HepG2 (cell line): ENCODE measurements around the gene GALNT1. TPM values are rescaled to one million over a fixed set of nuclear protein-coding genes. Genes with fewer than 3 reads are reported as not detected.

Experiments
- ATF7 ChIP-seq, 2 experiments: fragments of 450-650 bp in 1 of 2; sonication (generic) in 1 of 2; formaldehyde crosslinking in 1 of 2; IDR thresholded peaks; 2 replicates each; pipeline versions ENCODE4 v1.4.0 to v1.6.1; 2016 to 2020; ENCODE audit warnings: antibody characterized with exemption in 1 of 2, mild to moderate bottlenecking in 1 of 2, missing genetic modification reagents in 1 of 2
- CHCHD3 ChIP-seq: sonication (generic); formaldehyde crosslinking; IDR thresholded peaks from 2 replicates; pipeline ENCODE4 v1.8.0; 2022; ENCODE audit warnings: mild to moderate bottlenecking, missing genetic modification reagents, moderate library complexity
- ELF3 ChIP-seq: IDR thresholded peaks from 2 replicates; pipeline ENCODE4 v1.6.1; 2016; ENCODE audit warnings: missing genetic modification reagents, missing compliant biosample characterization
- FOXJ3 ChIP-seq: sonication (generic); formaldehyde crosslinking; IDR thresholded peaks from 2 replicates; pipeline ENCODE4 v1.4.0; 2020; ENCODE audit warnings: missing genetic modification reagents, mild to moderate bottlenecking, borderline replicate concordance
- HBP1 ChIP-seq: IDR thresholded peaks from 2 replicates; pipeline ENCODE4 v1.6.1; 2016; ENCODE audit warnings: low read depth, control low read depth
- JUND ChIP-seq: sonication (generic); formaldehyde crosslinking; IDR thresholded peaks from 2 replicates; pipeline ENCODE4 v1.8.0; 2022; ENCODE audit warnings: mild to moderate bottlenecking, missing genetic modification reagents
- NFE2L2 ChIP-seq: fragments of 150-350 bp; IDR thresholded peaks from 2 replicates; pipeline ENCODE4 v1.6.1; 2014; ENCODE audit warnings: low read length
- NFKB2 ChIP-seq: sonication (generic); formaldehyde crosslinking; IDR thresholded peaks from 2 replicates; pipeline ENCODE4 v1.4.0; 2020; ENCODE audit warnings: missing genetic modification reagents, borderline replicate concordance
- NR2F2 ChIP-seq: IDR thresholded peaks from 2 replicates; pipeline ENCODE4 v1.6.1; 2012; ENCODE audit warnings: low read depth, inconsistent platforms, borderline replicate concordance
- PCBP2 ChIP-seq: fragments of 200-400 bp; formaldehyde crosslinking; optimal IDR thresholded peaks from 2 replicates; pipeline ENCODE3; 2018; ENCODE audit warnings: low read length, low read depth; ENCODE audit not compliant: poor library complexity, severe bottlenecking
- SOX13 ChIP-seq, 3 experiments: fragments of 450-650 bp in 1 of 3; sonication (generic) in 1 of 3; formaldehyde crosslinking in 1 of 3; IDR thresholded peaks in 2 of 3; conservative IDR thresholded peaks in 1 of 3; 2 replicates each; pipeline versions ENCODE4 v1.5.0 to v1.6.1; 2016 to 2020; ENCODE audit warnings: antibody characterized with exemption in 1 of 3, mild to moderate bottlenecking in 1 of 3, missing compliant biosample characterization in 1 of 3, missing genetic modification reagents in 1 of 3, moderate library complexity in 1 of 3
- TBX2 ChIP-seq: sonication (generic); formaldehyde crosslinking; IDR thresholded peaks from 2 replicates; pipeline ENCODE4 v1.5.0; 2020; ENCODE audit warnings: missing genetic modification reagents, mild to moderate bottlenecking, borderline replicate concordance
- WIZ ChIP-seq: sonication (generic); formaldehyde crosslinking; IDR thresholded peaks from 2 replicates; pipeline ENCODE4 v1.5.1; 2020; ENCODE audit warnings: mild to moderate bottlenecking, missing genetic modification reagents
- ZBTB7A ChIP-seq: sonication (generic); formaldehyde crosslinking; IDR thresholded peaks from 2 replicates; pipeline ENCODE4 v1.8.0; 2022; ENCODE audit warnings: mild to moderate bottlenecking, missing genetic modification reagents
- ZMAT5 ChIP-seq: sonication (generic); formaldehyde crosslinking; IDR thresholded peaks from 2 replicates; pipeline ENCODE4 v1.5.0; 2020; ENCODE audit warnings: mild to moderate bottlenecking, low read depth, missing genetic modification reagents, borderline replicate concordance
- ZNF30 ChIP-seq: sonication (generic); formaldehyde crosslinking; IDR thresholded peaks from 2 replicates; pipeline ENCODE4 v1.5.0; 2020; ENCODE audit warnings: mild to moderate bottlenecking, missing genetic modification reagents
- ZNF354B ChIP-seq: sonication (generic); formaldehyde crosslinking; IDR thresholded peaks from 2 replicates; pipeline ENCODE4 v1.8.0; 2022; ENCODE audit warnings: mild to moderate bottlenecking, missing genetic modification reagents
- ZNF644 ChIP-seq: IDR thresholded peaks from 2 replicates; pipeline ENCODE4 v1.6.1; 2016; ENCODE audit warnings: low read depth
- ZSCAN22 ChIP-seq: sonication (generic); formaldehyde crosslinking; IDR thresholded peaks from 2 replicates; pipeline ENCODE4 v1.4.0; 2020; ENCODE audit warnings: mild to moderate bottlenecking, missing genetic modification reagents
- ZXDC ChIP-seq: sonication (generic); formaldehyde crosslinking; IDR thresholded peaks from 2 replicates; pipeline ENCODE4 v1.5.0; 2020; ENCODE audit warnings: mild to moderate bottlenecking, missing genetic modification reagents
- polyA plus RNA-seq, 8 experiments: library from polyadenylated mRNA; depleted of rRNA in 3 of 8; stranded (reverse) in 7 of 8; unstranded in 1 of 8; fragments of >200 nt; fragmentation: Illumina TruSeq in 4 of 8; extraction: Trizol in 4 of 8; gene quantifications; 2 replicates each; pipeline versions ENCODE4 v1.2.1 to v1.2.3, GENCODE V29; 2011 to 2016; ENCODE audit warnings: low read depth in 4 of 8, missing spikeins in 1 of 8, mixed read lengths in 1 of 8; ENCODE audit not compliant: insufficient read depth in 1 of 8
- total RNA-seq, 5 experiments: library from RNA; depleted of rRNA; stranded (reverse); fragments of >200 nt; fragmentation: Illumina TruSeq; extraction: Trizol; gene quantifications; 2 replicates each; pipeline ENCODE4 v1.2.3, GENCODE V29; 2016; ENCODE audit warnings: low read depth in 1 of 5
- TF ChIP-seq, protein P1 (sequence below): sonication (generic); formaldehyde crosslinking; IDR thresholded peaks from 2 replicates; pipeline ENCODE4 v1.4.0; 2020; ENCODE audit warnings: mild to moderate bottlenecking, low read depth, missing genetic modification reagents
- TF ChIP-seq, protein P2 (sequence below): sonication (generic); formaldehyde crosslinking; IDR thresholded peaks from 2 replicates; pipeline ENCODE4 v1.4.0; 2020; ENCODE audit warnings: missing genetic modification reagents
- TF ChIP-seq, protein P3 (sequence below): sonication (generic); formaldehyde crosslinking; IDR thresholded peaks from 2 replicates; pipeline ENCODE4 v1.8.1; 2023; ENCODE audit warnings: missing genetic modification reagents, mild to moderate bottlenecking, borderline replicate concordance

The GALNT1 gene
- total and polyA plus RNA-seq, 2 of the 13 experiments (the other 11 are each of a cell fraction or from before 2014, with no cell fraction given) = 41.1 to 100 TPM

- no peak for TF ChIP-seq ZSCAN22 (CRISPR knock-in tag)
- TF ChIP-seq NFKB2 (CRISPR knock-in tag) = no peak
- no peak for TF ChIP-seq HBP1 (CRISPR knock-in tag)
- peak; percentile 36; the same call in 1 of the 2 replicates for TF ChIP-seq ZNF644
- TF ChIP-seq, protein P1, sequence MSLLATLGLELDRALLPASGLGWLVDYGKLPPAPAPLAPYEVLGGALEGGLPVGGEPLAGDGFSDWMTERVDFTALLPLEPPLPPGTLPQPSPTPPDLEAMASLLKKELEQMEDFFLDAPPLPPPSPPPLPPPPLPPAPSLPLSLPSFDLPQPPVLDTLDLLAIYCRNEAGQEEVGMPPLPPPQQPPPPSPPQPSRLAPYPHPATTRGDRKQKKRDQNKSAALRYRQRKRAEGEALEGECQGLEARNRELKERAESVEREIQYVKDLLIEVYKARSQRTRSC (CRISPR knock-in tag) = no peak
- no peak for TF ChIP-seq CHCHD3 (CRISPR knock-in tag)
- TF ChIP-seq ZNF30 (CRISPR knock-in tag) = no peak
- TF ChIP-seq SOX13 (IDR thresholded peaks at IDR 0.05) = no peak; the same call in 1 of the 2 replicates
- TF ChIP-seq SOX13 (CRISPR knock-in tag; conservative IDR thresholded peaks at IDR 0.05 in 1 of 2, IDR thresholded peaks at IDR 0.05 in 1 of 2) = peak in 1 of 2 experiments; percentile 94; a peak in 2 of 4 replicates
- peak; percentile 77; the same call in 1 of the 2 replicates for TF ChIP-seq FOXJ3 (CRISPR knock-in tag)
- no peak for TF ChIP-seq NR2F2
- TF ChIP-seq JUND = no peak
- TF ChIP-seq TBX2 (CRISPR knock-in tag) = no peak
- TF ChIP-seq, protein P2, sequence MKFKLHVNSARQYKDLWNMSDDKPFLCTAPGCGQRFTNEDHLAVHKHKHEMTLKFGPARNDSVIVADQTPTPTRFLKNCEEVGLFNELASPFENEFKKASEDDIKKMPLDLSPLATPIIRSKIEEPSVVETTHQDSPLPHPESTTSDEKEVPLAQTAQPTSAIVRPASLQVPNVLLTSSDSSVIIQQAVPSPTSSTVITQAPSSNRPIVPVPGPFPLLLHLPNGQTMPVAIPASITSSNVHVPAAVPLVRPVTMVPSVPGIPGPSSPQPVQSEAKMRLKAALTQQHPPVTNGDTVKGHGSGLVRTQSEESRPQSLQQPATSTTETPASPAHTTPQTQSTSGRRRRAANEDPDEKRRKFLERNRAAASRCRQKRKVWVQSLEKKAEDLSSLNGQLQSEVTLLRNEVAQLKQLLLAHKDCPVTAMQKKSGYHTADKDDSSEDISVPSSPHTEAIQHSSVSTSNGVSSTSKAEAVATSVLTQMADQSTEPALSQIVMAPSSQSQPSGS = peak; percentile 54; the same call in 1 of the 2 replicates
- TF ChIP-seq WIZ = no peak
- TF ChIP-seq, protein P3, sequence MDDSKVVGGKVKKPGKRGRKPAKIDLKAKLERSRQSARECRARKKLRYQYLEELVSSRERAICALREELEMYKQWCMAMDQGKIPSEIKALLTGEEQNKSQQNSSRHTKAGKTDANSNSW (CRISPR knock-in tag) = no peak
- TF ChIP-seq ZBTB7A (CRISPR knock-in tag) = no peak
- TF ChIP-seq ZMAT5 = no peak
- peak; percentile 58; the same call in 1 of the 2 replicates for TF ChIP-seq ELF3 (CRISPR knock-in tag)
- TF ChIP-seq PCBP2 = no peak
- TF ChIP-seq ZXDC = no peak
- TF ChIP-seq ATF7 (IDR thresholded peaks at IDR 0.05) = peak; percentile 75
- no peak for TF ChIP-seq ATF7 (CRISPR knock-in tag; IDR thresholded peaks at IDR 0.05)
- no peak for TF ChIP-seq ZNF354B
- TF ChIP-seq NFE2L2 = no peak
These were observed 121.6 kb downstream of the GALNT1 start (continued) for GRCh38 chr18:35703043-35703688.
